Measurements from ENCODE around the gene FSTL4. TPM values are rescaled to one million over a fixed set of nuclear protein-coding genes. Genes with fewer than 3 reads are reported as not detected.

The FSTL4 gene
- total RNA-seq, 1 donor from 2014 or later: 0.21 TPM

DNA sequence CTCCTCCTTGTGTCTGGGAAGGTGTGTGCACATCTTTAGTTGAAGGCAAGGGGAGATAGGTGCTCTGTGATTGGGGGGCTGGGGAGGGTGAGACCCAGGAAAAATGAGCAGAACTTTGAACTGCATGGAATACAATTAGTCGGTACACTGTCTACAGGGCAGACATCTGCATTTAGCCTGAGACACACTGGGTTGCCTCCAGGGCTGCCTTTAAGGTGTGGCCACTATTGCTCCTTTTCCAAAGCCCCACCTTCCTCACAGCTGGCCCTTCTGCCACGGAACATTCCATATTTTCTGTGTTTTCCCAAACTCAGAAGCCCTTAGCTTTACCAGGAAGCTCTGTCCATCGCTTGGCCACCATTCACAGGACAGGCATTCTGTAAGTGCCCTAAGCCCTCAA lies 312.6 kb downstream of the FSTL4 start:
- H3K9me3 Mint-ChIP-seq (ENCODE audit: unreplicated experiment): no peaks in the 10 kb centered on the region
- H3K36me3 Mint-ChIP-seq (ENCODE audit: low read depth, unreplicated experiment): no peaks in the 10 kb centered on the region
- no peak for DNase-seq (ENCODE audit: low spot score)
- no peaks in the 10 kb centered on the region for H3K4me1 Mint-ChIP-seq (ENCODE audit: unreplicated experiment)
- H3K27ac Mint-ChIP-seq (ENCODE audit: unreplicated experiment): no peak overlapping the region
- TF ChIP-seq, protein P1, sequence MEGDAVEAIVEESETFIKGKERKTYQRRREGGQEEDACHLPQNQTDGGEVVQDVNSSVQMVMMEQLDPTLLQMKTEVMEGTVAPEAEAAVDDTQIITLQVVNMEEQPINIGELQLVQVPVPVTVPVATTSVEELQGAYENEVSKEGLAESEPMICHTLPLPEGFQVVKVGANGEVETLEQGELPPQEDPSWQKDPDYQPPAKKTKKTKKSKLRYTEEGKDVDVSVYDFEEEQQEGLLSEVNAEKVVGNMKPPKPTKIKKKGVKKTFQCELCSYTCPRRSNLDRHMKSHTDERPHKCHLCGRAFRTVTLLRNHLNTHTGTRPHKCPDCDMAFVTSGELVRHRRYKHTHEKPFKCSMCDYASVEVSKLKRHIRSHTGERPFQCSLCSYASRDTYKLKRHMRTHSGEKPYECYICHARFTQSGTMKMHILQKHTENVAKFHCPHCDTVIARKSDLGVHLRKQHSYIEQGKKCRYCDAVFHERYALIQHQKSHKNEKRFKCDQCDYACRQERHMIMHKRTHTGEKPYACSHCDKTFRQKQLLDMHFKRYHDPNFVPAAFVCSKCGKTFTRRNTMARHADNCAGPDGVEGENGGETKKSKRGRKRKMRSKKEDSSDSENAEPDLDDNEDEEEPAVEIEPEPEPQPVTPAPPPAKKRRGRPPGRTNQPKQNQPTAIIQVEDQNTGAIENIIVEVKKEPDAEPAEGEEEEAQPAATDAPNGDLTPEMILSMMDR (IDR thresholded peaks at IDR 0.05; ENCODE audit: unreplicated experiment): no peak
- peaks cover 6% of the 10 kb centered on the region for H3K27me3 Mint-ChIP-seq (ENCODE audit: unreplicated experiment)
- no peak overlapping the region for H3K4me3 Mint-ChIP-seq (ENCODE audit: unreplicated experiment)

DNA sequence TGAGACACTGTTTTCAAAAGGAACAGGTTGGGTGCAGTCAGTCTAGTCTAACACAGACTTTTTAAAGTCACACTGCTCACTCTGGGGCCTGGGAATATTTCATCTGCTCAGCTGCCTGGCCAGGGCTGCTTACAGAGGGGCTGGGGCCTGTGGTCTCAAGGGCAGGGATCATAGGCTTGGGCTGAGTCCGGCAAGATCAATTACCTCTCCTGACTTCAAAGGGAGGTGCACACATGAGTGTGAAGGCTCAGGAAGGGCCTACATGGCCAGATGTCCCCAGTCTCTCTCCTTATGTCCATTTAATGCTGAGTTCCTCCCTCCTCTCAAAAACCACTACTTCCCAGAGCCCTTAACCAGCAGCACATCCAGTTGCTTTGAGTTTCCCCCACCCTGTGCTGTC lies 313.3 kb downstream of the FSTL4 start:
- Mint-ChIP-seq H3K9me3 (ENCODE audit: unreplicated experiment) (no peaks in the 10 kb centered on the region), H3K36me3 (ENCODE audit: low read depth, unreplicated experiment) (no peaks in the 10 kb centered on the region), H3K27ac (ENCODE audit: unreplicated experiment) (no peak overlapping the region), H3K27me3 (ENCODE audit: unreplicated experiment) (peaks cover 6% of the 10 kb centered on the region), H3K4me3 (ENCODE audit: unreplicated experiment) (no peak overlapping the region), H3K4me1 (ENCODE audit: unreplicated experiment) (no peaks in the 10 kb centered on the region)
- TF ChIP-seq, protein P1 (IDR thresholded peaks at IDR 0.05; ENCODE audit: unreplicated experiment): no peak
- no peak for DNase-seq (ENCODE audit: low spot score)

DNA sequence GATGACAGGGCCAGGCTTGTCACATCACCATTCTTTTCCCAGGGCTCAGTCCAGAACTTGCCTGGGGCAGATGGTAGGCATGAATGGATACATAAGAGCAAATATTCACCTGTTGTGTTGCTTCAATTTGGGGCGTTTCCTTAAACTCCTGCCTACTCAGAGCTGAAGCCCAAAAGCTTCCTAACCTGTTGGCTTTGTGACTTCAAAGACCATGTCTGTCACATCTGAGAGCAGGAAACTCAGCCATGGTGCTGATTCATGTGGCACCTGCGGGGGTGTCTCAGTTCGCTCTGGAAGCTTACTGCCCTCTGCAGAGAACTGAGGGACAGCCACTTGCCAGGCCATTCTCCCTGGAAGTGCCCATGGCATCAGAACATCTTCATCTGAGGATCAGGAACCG lies 313.9 kb downstream of the FSTL4 start:
- H3K36me3 Mint-ChIP-seq (ENCODE audit: low read depth, unreplicated experiment): no peaks in the 10 kb centered on the region
- peaks cover 5% of the 10 kb centered on the region for H3K27me3 Mint-ChIP-seq (ENCODE audit: unreplicated experiment)
- H3K4me1 Mint-ChIP-seq (ENCODE audit: unreplicated experiment): no peaks in the 10 kb centered on the region
- no peaks in the 10 kb centered on the region for H3K9me3 Mint-ChIP-seq (ENCODE audit: unreplicated experiment)
- H3K27ac Mint-ChIP-seq (ENCODE audit: unreplicated experiment): no peak overlapping the region
- DNase-seq (ENCODE audit: low spot score): no peak
- TF ChIP-seq, protein P1 (IDR thresholded peaks at IDR 0.05; ENCODE audit: unreplicated experiment): no peak
- no peak overlapping the region for H3K4me3 Mint-ChIP-seq (ENCODE audit: unreplicated experiment)

DNA sequence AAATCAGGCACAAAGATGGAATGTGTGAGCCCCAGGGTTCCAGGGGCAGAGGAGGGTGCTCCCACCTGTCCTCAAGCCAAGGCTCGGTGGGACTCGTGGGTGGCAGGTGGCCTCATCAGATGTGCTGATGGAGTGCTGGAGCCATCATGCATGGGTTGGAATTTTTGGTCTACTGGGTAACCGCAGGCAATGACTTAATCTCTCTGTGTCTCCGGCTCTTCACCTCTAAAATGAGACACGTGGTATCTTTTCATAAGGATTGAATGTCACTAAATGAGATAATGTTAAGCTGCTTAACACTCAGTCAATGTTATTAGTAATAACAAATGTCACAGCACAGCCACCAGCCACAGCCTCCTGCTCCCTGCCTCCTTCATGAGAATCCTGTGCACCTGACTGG lies 315.0 kb downstream of the FSTL4 start:
- Mint-ChIP-seq H3K9me3 (ENCODE audit: unreplicated experiment) (no peaks in the 10 kb centered on the region), H3K27ac (ENCODE audit: unreplicated experiment) (no peak overlapping the region), H3K27me3 (ENCODE audit: unreplicated experiment) (no peaks in the 10 kb centered on the region), H3K36me3 (ENCODE audit: low read depth, unreplicated experiment) (no peaks in the 10 kb centered on the region), H3K4me3 (ENCODE audit: unreplicated experiment) (no peak overlapping the region), H3K4me1 (ENCODE audit: unreplicated experiment) (no peaks in the 10 kb centered on the region)
- no peak for DNase-seq (ENCODE audit: low spot score)
- TF ChIP-seq, protein P1 (IDR thresholded peaks at IDR 0.05; ENCODE audit: unreplicated experiment): no peak

DNA sequence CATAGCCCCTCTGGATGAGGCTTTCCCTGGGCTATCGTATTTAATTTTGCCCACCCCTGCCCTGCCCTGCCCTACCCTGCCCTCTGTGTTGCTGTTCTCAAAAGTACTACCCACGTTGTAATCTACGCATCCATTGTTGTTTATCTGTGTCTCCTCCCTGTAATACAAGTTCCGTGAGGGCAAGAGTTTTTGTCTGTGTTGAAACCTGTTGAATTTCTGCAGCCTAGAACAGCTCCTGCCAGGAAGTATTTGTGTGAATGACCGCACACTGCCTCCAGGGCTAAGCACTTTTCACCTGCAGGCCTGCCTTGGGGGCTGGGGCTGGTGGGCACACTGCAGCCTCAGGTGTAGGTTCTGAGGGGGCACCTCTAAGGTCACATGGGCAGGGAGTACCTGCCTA lies 315.7 kb downstream of the FSTL4 start:
- no peaks in the 10 kb centered on the region for H3K4me1 Mint-ChIP-seq (ENCODE audit: unreplicated experiment)
- TF ChIP-seq, protein P1 (IDR thresholded peaks at IDR 0.05; ENCODE audit: unreplicated experiment): no peak
- H3K27me3 Mint-ChIP-seq (ENCODE audit: unreplicated experiment): peaks cover under 1% of the 10 kb centered on the region
- H3K27ac Mint-ChIP-seq (ENCODE audit: unreplicated experiment): no peak overlapping the region
- no peaks in the 10 kb centered on the region for H3K36me3 Mint-ChIP-seq (ENCODE audit: low read depth, unreplicated experiment)
- DNase-seq (ENCODE audit: low spot score): no peak
- no peaks in the 10 kb centered on the region for H3K9me3 Mint-ChIP-seq (ENCODE audit: unreplicated experiment)
- H3K4me3 Mint-ChIP-seq (ENCODE audit: unreplicated experiment): no peak overlapping the region
